ENCODE measurements around the gene ANXA6.

ANXA6 gene

GRCh38 chr5:151104795-151105194 is 52.8 kb downstream of the ANXA6 start:
- DNase-seq (ENCODE audit: low spot score): no peak
- H3K4me1 Mint-ChIP-seq (ENCODE audit: low read depth): peaks cover 10% of the 10 kb centered on the region
- peaks cover 77% of the 10 kb centered on the region for H3K36me3 Mint-ChIP-seq (ENCODE audit: low read depth)
- H3K9me3 Mint-ChIP-seq: no peaks in the 10 kb centered on the region
- no peak overlapping the region for H3K4me3 Mint-ChIP-seq
- H3K27me3 Mint-ChIP-seq (ENCODE audit: low read depth): no peaks in the 10 kb centered on the region
- H3K27ac Mint-ChIP-seq: no peak overlapping the region

DNA sequence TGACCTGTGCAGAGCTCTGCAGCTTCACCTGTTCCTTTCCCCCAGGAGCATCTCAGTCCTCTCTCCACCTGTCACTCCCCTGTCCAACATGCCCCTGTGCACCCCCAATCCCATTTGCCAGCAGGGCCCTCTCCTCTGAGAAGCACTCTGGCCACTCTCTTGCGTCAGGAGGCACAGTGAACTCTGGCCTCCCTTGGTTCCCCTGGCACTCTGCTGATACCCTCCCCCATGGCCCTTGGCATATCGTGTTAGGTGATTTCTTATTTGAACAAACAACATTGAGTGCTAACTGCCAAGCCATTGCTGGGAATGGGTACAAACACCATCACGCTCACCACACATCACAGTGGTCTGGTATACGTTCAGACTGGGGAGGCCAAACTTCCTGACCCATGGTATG is 55.8 kb downstream of the ANXA6 start:
- Mint-ChIP-seq H3K27me3 (ENCODE audit: low read depth) (no peaks in the 10 kb centered on the region), H3K27ac (peak overlapping the region; percentile 36), H3K4me1 (ENCODE audit: low read depth) (peaks cover 35% of the 10 kb centered on the region), H3K36me3 (ENCODE audit: low read depth) (peaks cover 70% of the 10 kb centered on the region), H3K9me3 (no peaks in the 10 kb centered on the region), H3K4me3 (no peak overlapping the region)
- no peak for DNase-seq (ENCODE audit: low spot score)

DNA sequence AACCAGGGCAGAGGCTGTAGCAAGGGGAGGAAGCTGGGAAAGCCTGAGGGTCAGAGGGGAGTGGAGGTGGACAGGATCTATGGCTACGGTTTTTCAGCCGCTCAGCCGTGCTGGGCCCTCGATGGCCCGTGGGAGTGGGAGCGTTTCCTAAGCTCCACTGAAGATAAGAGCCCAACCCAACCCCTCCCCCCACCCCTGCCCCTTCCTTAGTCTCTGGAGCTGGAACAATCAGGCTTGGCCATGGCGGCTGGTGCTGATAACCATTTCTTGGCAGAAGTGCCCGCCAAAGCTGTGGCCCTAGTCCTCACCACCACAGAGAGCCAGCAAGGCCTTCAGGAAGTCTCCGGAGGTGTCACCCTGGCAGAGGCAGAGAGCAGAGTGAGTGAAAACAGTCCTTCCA is 56.4 kb downstream of the ANXA6 start:
- H3K27me3 Mint-ChIP-seq (ENCODE audit: low read depth): no peaks in the 10 kb centered on the region
- H3K9me3 Mint-ChIP-seq: no peaks in the 10 kb centered on the region
- no peak overlapping the region for H3K4me3 Mint-ChIP-seq
- H3K36me3 Mint-ChIP-seq (ENCODE audit: low read depth): peaks cover 66% of the 10 kb centered on the region
- H3K27ac Mint-ChIP-seq: no peak overlapping the region
- peaks cover 39% of the 10 kb centered on the region for H3K4me1 Mint-ChIP-seq (ENCODE audit: low read depth)
- no peak for DNase-seq (ENCODE audit: low spot score)

GRCh38 chr5:151100681-151101080 is 56.9 kb downstream of the ANXA6 start:
- Mint-ChIP-seq H3K27me3 (ENCODE audit: low read depth) (no peaks in the 10 kb centered on the region), H3K36me3 (ENCODE audit: low read depth) (peaks cover 63% of the 10 kb centered on the region), H3K9me3 (no peaks in the 10 kb centered on the region), H3K27ac (peak overlapping the region; percentile 34), H3K4me1 (ENCODE audit: low read depth) (peaks cover 44% of the 10 kb centered on the region), H3K4me3 (no peak overlapping the region)
- DNase-seq (ENCODE audit: low spot score): no peak

DNA sequence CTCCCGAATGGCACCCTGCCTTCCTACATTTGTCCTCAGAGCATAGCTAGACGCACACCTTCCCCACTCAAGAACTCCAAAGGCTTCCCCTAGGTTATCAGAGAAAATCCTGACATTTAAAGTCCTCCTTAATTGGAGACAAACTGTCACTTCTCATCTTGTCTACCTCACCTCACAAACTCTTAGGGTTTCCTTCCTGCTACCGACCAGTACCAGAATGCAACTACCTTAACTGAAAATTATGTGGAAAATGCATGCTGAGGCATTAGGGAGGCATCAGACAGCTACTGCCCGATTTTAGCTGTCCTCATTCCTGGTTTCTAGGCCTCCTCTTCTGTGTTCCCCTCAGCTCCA is 58.8 kb downstream of the ANXA6 start:
- Mint-ChIP-seq H3K4me1 (ENCODE audit: low read depth) (peaks cover 63% of the 10 kb centered on the region), H3K4me3 (peak overlapping the region; percentile 53), H3K36me3 (ENCODE audit: low read depth) (peaks cover 55% of the 10 kb centered on the region), H3K27ac (peak overlapping the region; percentile 84), H3K27me3 (ENCODE audit: low read depth) (no peaks in the 10 kb centered on the region), H3K9me3 (no peaks in the 10 kb centered on the region)
- DNase-seq (ENCODE audit: low spot score): no peak

- H3K36me3 Mint-ChIP-seq (ENCODE audit: low read depth): peaks cover 50% of the 10 kb centered on the region
Observed at GRCh38 chr5:151097820-151098767, 59.5 kb downstream of the ANXA6 start.

GRCh38 chr5:151097061-151097460 is 60.5 kb downstream of the ANXA6 start:
- no peak overlapping the region for H3K4me3 Mint-ChIP-seq
- H3K4me1 Mint-ChIP-seq (ENCODE audit: low read depth): peaks cover 74% of the 10 kb centered on the region
- H3K27me3 Mint-ChIP-seq (ENCODE audit: low read depth): no peaks in the 10 kb centered on the region
- H3K9me3 Mint-ChIP-seq: no peaks in the 10 kb centered on the region
- H3K27ac Mint-ChIP-seq: no peak overlapping the region
- no peak for DNase-seq (ENCODE audit: low spot score)
- H3K36me3 Mint-ChIP-seq (ENCODE audit: low read depth): peaks cover 44% of the 10 kb centered on the region

More at GRCh38 chr5:151097820-151098767, 59.5 kb downstream of the ANXA6 start:
- Mint-ChIP-seq H3K4me1 (ENCODE audit: low read depth) (peaks cover 69% of the 10 kb centered on the region), H3K4me3 (peak overlapping the region; percentile 53), H3K9me3 (no peaks in the 10 kb centered on the region), H3K27ac (peak overlapping the region; percentile 84), H3K27me3 (ENCODE audit: low read depth) (no peaks in the 10 kb centered on the region)
- peak; percentile 40 for DNase-seq (ENCODE audit: low spot score)

DNA sequence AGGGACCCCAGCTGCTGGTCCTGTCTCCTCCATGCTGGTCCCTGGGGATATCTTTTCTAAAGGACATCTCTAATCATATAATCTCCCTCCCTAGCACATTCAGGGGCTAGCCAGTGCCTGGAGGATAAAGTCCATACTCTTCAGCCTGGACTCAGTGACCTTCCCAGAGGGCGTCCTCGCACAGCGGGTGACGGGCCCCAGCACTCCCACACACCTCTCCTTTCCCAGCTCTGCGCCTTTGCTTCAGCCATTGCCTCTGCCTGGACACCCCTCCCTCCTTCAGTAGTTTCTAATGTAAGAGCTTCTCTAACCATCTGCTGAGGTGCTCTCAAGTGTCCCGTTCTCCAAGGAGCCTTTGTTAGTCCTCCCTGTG is 61.6 kb downstream of the ANXA6 start:
- Mint-ChIP-seq H3K9me3 (no peaks in the 10 kb centered on the region), H3K36me3 (ENCODE audit: low read depth) (peaks cover 41% of the 10 kb centered on the region), H3K4me3 (peak overlapping the region; percentile 18), H3K27me3 (ENCODE audit: low read depth) (no peaks in the 10 kb centered on the region), H3K4me1 (ENCODE audit: low read depth) (peaks cover 77% of the 10 kb centered on the region), H3K27ac (peak overlapping the region; percentile 32)
- DNase-seq (ENCODE audit: low spot score): no peak

GRCh38 chr5:151095341-151096000 is 62.1 kb downstream of the ANXA6 start:
- Mint-ChIP-seq H3K4me1 (ENCODE audit: low read depth) (peaks cover 76% of the 10 kb centered on the region), H3K27me3 (ENCODE audit: low read depth) (no peaks in the 10 kb centered on the region), H3K27ac (peak overlapping the region; percentile 32), H3K9me3 (no peaks in the 10 kb centered on the region), H3K36me3 (ENCODE audit: low read depth) (peaks cover 36% of the 10 kb centered on the region), H3K4me3 (peak overlapping the region; percentile 18)
- no peak for DNase-seq (ENCODE audit: low spot score)

- H3K4me3 Mint-ChIP-seq: peak overlapping the region; percentile 74
- H3K27me3 Mint-ChIP-seq (ENCODE audit: low read depth): no peaks in the 10 kb centered on the region
- no peak for DNase-seq (ENCODE audit: low spot score)
- H3K9me3 Mint-ChIP-seq: no peaks in the 10 kb centered on the region
- peaks cover 71% of the 10 kb centered on the region for H3K4me1 Mint-ChIP-seq (ENCODE audit: low read depth)
- peaks cover 29% of the 10 kb centered on the region for H3K36me3 Mint-ChIP-seq (ENCODE audit: low read depth)
- H3K27ac Mint-ChIP-seq: peak overlapping the region; percentile 89
Observed at GRCh38 chr5:151094852-151095245, 62.7 kb downstream of the ANXA6 start.

DNA sequence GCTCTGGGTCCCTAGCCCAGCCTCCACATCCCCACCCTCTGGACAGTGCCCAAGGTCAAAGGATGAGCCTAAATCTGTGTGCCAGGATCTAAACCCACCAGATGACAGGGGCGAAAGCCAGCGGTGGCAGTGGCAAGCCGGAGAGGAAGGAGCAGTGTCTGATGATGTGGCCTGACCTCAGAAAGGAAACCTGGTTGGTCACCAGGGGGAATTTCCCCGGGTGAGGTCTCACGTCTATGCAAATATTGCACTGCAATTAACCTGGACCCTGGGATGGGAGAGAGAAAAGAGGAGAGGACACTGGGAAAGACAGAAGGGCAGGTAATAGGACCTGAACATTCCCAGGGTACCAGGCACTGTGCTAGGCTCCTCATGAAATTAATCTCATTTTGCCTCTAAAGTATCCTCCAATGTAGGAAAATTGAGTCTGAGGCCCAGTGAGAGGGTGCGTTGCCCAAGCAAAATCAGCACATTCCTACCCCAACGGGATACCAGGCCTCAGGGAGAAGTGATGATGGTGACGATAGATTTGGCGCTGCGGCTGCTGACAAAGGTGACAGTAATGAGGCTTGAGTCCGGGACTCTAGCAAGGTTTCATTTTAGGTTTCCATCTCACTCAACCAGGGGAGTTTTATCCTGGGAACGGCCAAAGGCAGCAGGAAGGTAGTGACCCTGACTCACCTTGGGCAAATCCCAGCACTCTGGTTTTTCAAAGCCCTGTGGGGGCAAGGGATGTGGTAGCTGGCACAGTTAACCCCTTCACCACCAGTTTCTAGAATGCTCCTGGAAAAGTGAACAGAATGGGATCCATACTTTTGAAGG is 63.3 kb downstream of the ANXA6 start:
- Mint-ChIP-seq H3K4me3 (peak overlapping the region; percentile 72), H3K27me3 (ENCODE audit: low read depth) (no peaks in the 10 kb centered on the region), H3K36me3 (ENCODE audit: low read depth) (peaks cover 24% of the 10 kb centered on the region), H3K27ac (peak overlapping the region; percentile 89), H3K9me3 (no peaks in the 10 kb centered on the region), H3K4me1 (ENCODE audit: low read depth) (peaks cover 67% of the 10 kb centered on the region)
- peak; percentile 81 for DNase-seq (ENCODE audit: low spot score)

GRCh38 chr5:151093476-151093889 is 64.1 kb downstream of the ANXA6 start:
- H3K4me3 Mint-ChIP-seq: peak overlapping the region; percentile 72
- peaks cover 19% of the 10 kb centered on the region for H3K36me3 Mint-ChIP-seq (ENCODE audit: low read depth)
- peak; percentile 22 for DNase-seq (ENCODE audit: low spot score)
- peaks cover 62% of the 10 kb centered on the region for H3K4me1 Mint-ChIP-seq (ENCODE audit: low read depth)
- no peaks in the 10 kb centered on the region for H3K27me3 Mint-ChIP-seq (ENCODE audit: low read depth)
- H3K27ac Mint-ChIP-seq: peak overlapping the region; percentile 89
- no peaks in the 10 kb centered on the region for H3K9me3 Mint-ChIP-seq

GRCh38 chr5:151092762-151093161 is 64.8 kb downstream of the ANXA6 start:
- DNase-seq (ENCODE audit: low spot score): no peak
- Mint-ChIP-seq H3K27ac (no peak overlapping the region), H3K27me3 (ENCODE audit: low read depth) (no peaks in the 10 kb centered on the region), H3K9me3 (no peaks in the 10 kb centered on the region), H3K4me1 (ENCODE audit: low read depth) (peaks cover 56% of the 10 kb centered on the region), H3K4me3 (no peak overlapping the region), H3K36me3 (ENCODE audit: low read depth) (peaks cover 17% of the 10 kb centered on the region)

- no peak for DNase-seq (ENCODE audit: low spot score)
- Mint-ChIP-seq H3K27ac (no peak overlapping the region), H3K36me3 (ENCODE audit: low read depth) (peaks cover 7% of the 10 kb centered on the region), H3K4me1 (ENCODE audit: low read depth) (peaks cover 53% of the 10 kb centered on the region), H3K4me3 (no peak overlapping the region), H3K9me3 (no peaks in the 10 kb centered on the region), H3K27me3 (ENCODE audit: low read depth) (no peaks in the 10 kb centered on the region)
Observed at GRCh38 chr5:151089726-151090125, 67.9 kb downstream of the ANXA6 start.

All from T-helper 2 cell treated with Interferon-gamma antibody and Interleukin-4, amounts not matched to agents 5 μg/mL and 100 μg/mL, for 36 hours (primary cell).